PC-9 (cell line): ENCODE results near the gene BLOC1S6. TPM values are rescaled to one million over a fixed set of nuclear protein-coding genes. Genes with fewer than 3 reads are reported as not detected.

ENCODE experiments used
- BruUV-seq: library from RNA; stranded (reverse); fragments of 400-500 nt; replicated peaks from 2 replicates; lab custom pipeline; 2021; lab: Mats Ljungman, UMichigan
- CTCF ChIA-PET: fragments of 300-600 bp; sonication (Branson Sonifier 250); formaldehyde crosslinking; loops from one replicate; lab custom pipeline; 2022; ENCODE audit warnings: antibody characterized with exemption; lab: Charles Lee
- POLR2A ChIA-PET: fragments of 300-600 bp; sonication (Branson Sonifier 250); formaldehyde crosslinking; loops from one replicate; lab custom pipeline; 2022; ENCODE audit warnings: antibody characterized with exemption; ENCODE audit not compliant: unreplicated experiment; lab: Charles Lee
- DNase-seq, 2 experiments: peaks; one replicate each; pipeline versions ENCODE4 v3.0.0 to v3.0.0-alpha.2; 2015 to 2022; ENCODE audit warnings: mixed read lengths in 1 of 2
- H2AFZ ChIP-seq: fragments of 200-600 bp; sonication (generic); 2 replicates; pipeline ENCODE4 v1.8.1; 2017; ENCODE audit warnings: antibody characterized with exemption
- H3F3A ChIP-seq: fragments of 200-600 bp; sonication (generic); 2 replicates; pipeline ENCODE4 v1.8.1; 2017; ENCODE audit warnings: antibody characterized with exemption, mild to moderate bottlenecking, low read depth; ENCODE audit not compliant: insufficient read depth
- H3K27ac ChIP-seq: fragments of 200-600 bp; sonication (generic); 2 replicates; pipeline ENCODE4 v1.6.1; 2016; ENCODE audit warnings: mixed run types
- H3K27me3 ChIP-seq: fragments of 200-600 bp; sonication (generic); 2 replicates; pipeline ENCODE4 v1.6.1; 2016; ENCODE audit warnings: low read depth, mixed run types; ENCODE audit not compliant: insufficient read depth
- H3K36me3 ChIP-seq: fragments of 200-600 bp; sonication (generic); 2 replicates; pipeline ENCODE4 v1.6.1; 2016; ENCODE audit warnings: low read depth, mixed run types
- H3K4me1 ChIP-seq: fragments of 200-600 bp; sonication (generic); replicated peaks from 2 replicates; pipeline ENCODE4 v1.6.1; 2016; ENCODE audit warnings: mixed run types; ENCODE audit not compliant: insufficient read depth
- H3K4me2 ChIP-seq: fragments of 200-600 bp; sonication (generic); 2 replicates; pipeline ENCODE4 v1.6.1; 2017; ENCODE audit warnings: mixed run types
- H3K4me3 ChIP-seq: fragments of 200-600 bp; sonication (generic); 2 replicates; pipeline ENCODE4 v1.6.1; 2016; ENCODE audit warnings: mixed run types
- H3K79me2 ChIP-seq: fragments of 200-600 bp; sonication (generic); 2 replicates; pipeline ENCODE4 v1.6.1; 2017; ENCODE audit warnings: low read depth, mixed run types
- H3K9me2 ChIP-seq: fragments of 200-600 bp; sonication (generic); 2 replicates; pipeline ENCODE4 v1.8.1; 2017; ENCODE audit warnings: mild to moderate bottlenecking; ENCODE audit not compliant: insufficient read depth
- H3K9me3 ChIP-seq: fragments of 200-600 bp; sonication (generic); 2 replicates; pipeline ENCODE4 v1.8.1; 2016; ENCODE audit warnings: low read depth; ENCODE audit not compliant: insufficient read depth
- H4K20me1 ChIP-seq: fragments of 200-600 bp; sonication (generic); 2 replicates; pipeline ENCODE4 v1.8.1; 2017; ENCODE audit not compliant: insufficient read depth
- EZH2 ChIP-seq: fragments of 200-600 bp; sonication (generic); IDR thresholded peaks from 2 replicates; pipeline ENCODE4 v1.8.0; 2017; ENCODE audit warnings: antibody characterized with exemption, low read depth
- intact Hi-C: fragments of 100-400 bp; cut with micrococcal nuclease; formaldehyde crosslinking; loops from one replicate; pipeline ENCODE4 v1.10.0; 2022; ENCODE audit not compliant: unreplicated experiment
- total RNA-seq: library from RNA; stranded (reverse); gene quantifications from 2 replicates; pipeline ENCODE4 v1.2.3, GENCODE V29; 2021
- TF ChIP-seq, protein P1 (sequence below): fragments of 200-600 bp; sonication (generic); conservative IDR thresholded peaks from 2 replicates; pipeline ENCODE4 v1.6.1; 2017; ENCODE audit warnings: mixed run types, antibody characterized with exemption, mild to moderate bottlenecking, moderate library complexity

Gene BLOC1S6
- total RNA-seq, 1 experiment from 2014 or later, result 22.7 TPM

GRCh38 chr15:45644437-45644836, 57.3 kb downstream of the BLOC1S6 start:
- DNase-seq, result no peak
- no peaks in the 10 kb centered on the region for H3K9me3 ChIP-seq
- no peak overlapping the region for H2AFZ ChIP-seq
- H3K4me1 ChIP-seq, result peaks cover 69% of the 10 kb centered on the region
- no TSS peak for BruUV-seq
- no peak overlapping the region for H3K27ac ChIP-seq
- H3K36me3 ChIP-seq, result no peaks in the 10 kb centered on the region
- CTCF ChIA-PET, result no interaction called here
- intact Hi-C loops, result no loop called here
- no peaks in the 10 kb centered on the region for H3K9me2 ChIP-seq
- POLR2A ChIA-PET, result no interaction called here
- no peak for TF ChIP-seq EZH2
- TF ChIP-seq, protein P1, sequence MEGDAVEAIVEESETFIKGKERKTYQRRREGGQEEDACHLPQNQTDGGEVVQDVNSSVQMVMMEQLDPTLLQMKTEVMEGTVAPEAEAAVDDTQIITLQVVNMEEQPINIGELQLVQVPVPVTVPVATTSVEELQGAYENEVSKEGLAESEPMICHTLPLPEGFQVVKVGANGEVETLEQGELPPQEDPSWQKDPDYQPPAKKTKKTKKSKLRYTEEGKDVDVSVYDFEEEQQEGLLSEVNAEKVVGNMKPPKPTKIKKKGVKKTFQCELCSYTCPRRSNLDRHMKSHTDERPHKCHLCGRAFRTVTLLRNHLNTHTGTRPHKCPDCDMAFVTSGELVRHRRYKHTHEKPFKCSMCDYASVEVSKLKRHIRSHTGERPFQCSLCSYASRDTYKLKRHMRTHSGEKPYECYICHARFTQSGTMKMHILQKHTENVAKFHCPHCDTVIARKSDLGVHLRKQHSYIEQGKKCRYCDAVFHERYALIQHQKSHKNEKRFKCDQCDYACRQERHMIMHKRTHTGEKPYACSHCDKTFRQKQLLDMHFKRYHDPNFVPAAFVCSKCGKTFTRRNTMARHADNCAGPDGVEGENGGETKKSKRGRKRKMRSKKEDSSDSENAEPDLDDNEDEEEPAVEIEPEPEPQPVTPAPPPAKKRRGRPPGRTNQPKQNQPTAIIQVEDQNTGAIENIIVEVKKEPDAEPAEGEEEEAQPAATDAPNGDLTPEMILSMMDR, result no peak
- no peaks in the 10 kb centered on the region for H3K27me3 ChIP-seq
- H3K79me2 ChIP-seq, result peaks cover 21% of the 10 kb centered on the region
- peaks cover 45% of the 10 kb centered on the region for H3F3A ChIP-seq
- no peak overlapping the region for H3K4me3 ChIP-seq
- H3K4me2 ChIP-seq, result no peak overlapping the region
- no peaks in the 10 kb centered on the region for H4K20me1 ChIP-seq

- Histone ChIP-seq H3K4me2 (peak overlapping the region; percentile 19; the same call in 1 of the 2 replicates), H3K4me3 (no peak overlapping the region), H4K20me1 (no peaks in the 10 kb centered on the region), H3F3A (peaks cover 37% of the 10 kb centered on the region), H3K27me3 (no peaks in the 10 kb centered on the region), H3K27ac (no peak overlapping the region), H2AFZ (no peak overlapping the region), H3K4me1 (peaks cover 61% of the 10 kb centered on the region), H3K79me2 (peaks cover 17% of the 10 kb centered on the region; the same call in 1 of the 2 replicates), H3K36me3 (no peaks in the 10 kb centered on the region), H3K9me2 (no peaks in the 10 kb centered on the region), H3K9me3 (no peaks in the 10 kb centered on the region)
- BruUV-seq, result no TSS peak
- TF ChIP-seq EZH2, result no peak
- TF ChIP-seq, protein P1, result no peak
- ChIA-PET CTCF (no interaction called here), POLR2A (interaction anchor here (0.5 kb wide), 1 partner anchor 197 kb away, joined by 3 read pairs; no protein-coding TSS in a partner anchor)
- intact Hi-C loops, result no loop called here
- DNase-seq, result peak in 1 of 2 experiments; percentile 50
Measured at GRCh38 chr15:45645026-45645980, 58.1 kb downstream of the BLOC1S6 start.

GRCh38 chr15:45646220-45646619, 59.0 kb downstream of the BLOC1S6 start:
- peaks cover 28% of the 10 kb centered on the region for H3F3A ChIP-seq
- H3K36me3 ChIP-seq, result no peaks in the 10 kb centered on the region
- DNase-seq, result no peak
- no peaks in the 10 kb centered on the region for H3K9me2 ChIP-seq
- ChIA-PET POLR2A (no interaction called here), CTCF (no interaction called here)
- H3K4me2 ChIP-seq, result peak overlapping the region; percentile 19; the same call in 1 of the 2 replicates
- H2AFZ ChIP-seq, result no peak overlapping the region
- H3K9me3 ChIP-seq, result no peaks in the 10 kb centered on the region
- intact Hi-C loops, result no loop called here
- H3K27me3 ChIP-seq, result no peaks in the 10 kb centered on the region
- no TSS peak for BruUV-seq
- H3K27ac ChIP-seq, result no peak overlapping the region
- no peaks in the 10 kb centered on the region for H4K20me1 ChIP-seq
- peaks cover 52% of the 10 kb centered on the region for H3K4me1 ChIP-seq
- H3K79me2 ChIP-seq, result peaks cover 17% of the 10 kb centered on the region; the same call in 1 of the 2 replicates
- TF ChIP-seq, protein P1, result no peak
- no peak overlapping the region for H3K4me3 ChIP-seq
